SK-N-SH (cell line): Measurements from ENCODE around the gene WASHC3. TPM values are rescaled to one million over a fixed set of nuclear protein-coding genes. Genes with fewer than 3 reads are reported as not detected.

Experiments
- CTCF ChIA-PET: fragments of 300-600, 350-600 bp; formaldehyde crosslinking; extraction: SDS; loops from one replicate; lab custom pipeline; 2021; lab: Yijun Ruan, JAX
- POLR2A ChIA-PET: fragments of 350-600 bp; sonication (Branson Sonifier 250); formaldehyde crosslinking; extraction: SDS; loops from one replicate; lab custom pipeline; 2020; ENCODE audit warnings: antibody characterized with exemption, inconsistent platforms; lab: Yijun Ruan, JAX
- DNase-seq: peaks from one replicate; pipeline ENCODE4 v3.0.0; 2012
- H2AFZ ChIP-seq: fragments of 200-600 bp; sonication (generic); 2 replicates; pipeline ENCODE4 v1.8.1; 2016; ENCODE audit warnings: antibody characterized with exemption, mild to moderate bottlenecking, low read depth
- H3F3A ChIP-seq: fragments of 200-600 bp; sonication (generic); replicated peaks from 2 replicates; pipeline ENCODE3; 2016; ENCODE audit warnings: antibody characterized with exemption, mild to moderate bottlenecking; ENCODE audit not compliant: insufficient read depth
- H3K27ac ChIP-seq, 2 experiments: fragments of 200-500 bp in 1 of 2; fragments of 200-600 bp in 1 of 2; sonication (Bioruptor generic) in 1 of 2; sonication (generic), shearing (Covaris generic) in 1 of 2; 2 replicates each; pipeline versions ENCODE4 v1.5.1 to v1.6.1; 2014 to 2016; ENCODE audit warnings: low read depth in 2 of 2, inconsistent platforms in 1 of 2, low read length in 1 of 2, mild to moderate bottlenecking in 1 of 2, mixed read lengths in 1 of 2
- H3K27me3 ChIP-seq: fragments of 200-600 bp; sonication (generic), shearing (Covaris generic); 2 replicates; pipeline ENCODE4 v1.6.1; 2016; ENCODE audit warnings: mixed run types; ENCODE audit not compliant: insufficient read depth
- H3K36me3 ChIP-seq, 2 experiments: fragments of 200-500 bp in 1 of 2; fragments of 200-600 bp in 1 of 2; sonication (Bioruptor generic) in 1 of 2; sonication (generic) in 1 of 2; replicated peaks in 1 of 2; 2 replicates each; pipeline versions ENCODE3 to v1.5.1; 2014 to 2016; ENCODE audit warnings: low read length in 1 of 2, mild to moderate bottlenecking in 1 of 2; ENCODE audit not compliant: insufficient read depth in 2 of 2, control insufficient read depth in 1 of 2
- H3K4me1 ChIP-seq, 2 experiments: fragments of 200-500 bp in 1 of 2; fragments of 200-600 bp in 1 of 2; sonication (Bioruptor generic) in 1 of 2; sonication (generic), shearing (Covaris generic) in 1 of 2; 2 replicates each; pipeline versions ENCODE4 v1.5.1 to v1.6.1; 2014 to 2016; ENCODE audit warnings: low read depth in 1 of 2, low read length in 1 of 2, mixed run types in 1 of 2; ENCODE audit not compliant: insufficient read depth in 2 of 2, control insufficient read depth in 1 of 2
- H3K4me2 ChIP-seq: fragments of 200-600 bp; sonication (generic), shearing (Covaris generic); 2 replicates; pipeline ENCODE4 v1.6.1; 2017; ENCODE audit warnings: mixed run types
- H3K4me3 ChIP-seq, 2 experiments: fragments of 200-500 bp in 1 of 2; fragments of 200-600 bp in 1 of 2; sonication (Bioruptor generic) in 1 of 2; sonication (generic), shearing (Covaris generic) in 1 of 2; 2 replicates each; pipeline versions ENCODE4 v1.5.1 to v1.8.1; 2014 to 2016; ENCODE audit warnings: low read depth in 2 of 2, inconsistent platforms in 1 of 2, low read length in 1 of 2, mild to moderate bottlenecking in 1 of 2, mixed read lengths in 1 of 2, moderate library complexity in 1 of 2
- H3K79me2 ChIP-seq: fragments of 200-600 bp; sonication (generic); 2 replicates; pipeline ENCODE4 v1.8.1; 2017; ENCODE audit warnings: mild to moderate bottlenecking; ENCODE audit not compliant: insufficient read depth
- H3K9ac ChIP-seq: fragments of 200-600 bp; sonication (generic); 2 replicates; pipeline ENCODE4 v1.6.1; 2017; ENCODE audit warnings: mixed run types
- H3K9me2 ChIP-seq: fragments of 200-600 bp; sonication (generic); 2 replicates; pipeline ENCODE4 v1.6.1; 2017; ENCODE audit warnings: mixed run types
- H3K9me3 ChIP-seq: fragments of 200-600 bp; sonication (generic); 2 replicates; pipeline ENCODE4 v1.6.1; 2017; ENCODE audit warnings: mixed run types, mild to moderate bottlenecking, moderate library complexity
- H4K20me1 ChIP-seq: fragments of 200-600 bp; sonication (generic); 2 replicates; pipeline ENCODE4 v1.6.1; 2017; ENCODE audit warnings: mild to moderate bottlenecking, mixed run types; ENCODE audit not compliant: insufficient read depth
- CHD2 ChIP-seq: fragments of 150-350 bp; IDR thresholded peaks from 2 replicates; pipeline ENCODE4 v1.6.1; 2018; ENCODE audit warnings: low read length; ENCODE audit not compliant: partially characterized antibody
- EZH2phosphoT487 ChIP-seq: fragments of 200-600 bp; sonication (generic); IDR thresholded peaks from 2 replicates; pipeline ENCODE4 v1.6.1; 2017; ENCODE audit warnings: low read depth, mixed run types, mild to moderate bottlenecking, antibody characterized with exemption, moderate library complexity, borderline replicate concordance
- FOSL2 ChIP-seq: IDR thresholded peaks from 2 replicates; pipeline ENCODE4 v1.4.0; 2012; ENCODE audit warnings: low read depth, mild to moderate bottlenecking, moderate library complexity, borderline replicate concordance
- FOXM1 ChIP-seq: IDR thresholded peaks from 2 replicates; pipeline ENCODE4 v1.4.0; 2012; ENCODE audit warnings: low read depth, mild to moderate bottlenecking
- MAX ChIP-seq: IDR thresholded peaks from 2 replicates; pipeline ENCODE4 v1.4.0; 2012; ENCODE audit warnings: low read depth
- MEF2A ChIP-seq: IDR thresholded peaks from 2 replicates; pipeline ENCODE4 v1.4.0; 2012; ENCODE audit warnings: low read depth, borderline replicate concordance
- MXI1 ChIP-seq: IDR thresholded peaks from 2 replicates; pipeline ENCODE4 v1.6.1; 2012; ENCODE audit warnings: mild to moderate bottlenecking, low read depth, low read length, improper control_type of control experiment
- RCOR1 ChIP-seq: fragments of 150-350 bp; IDR thresholded peaks from 2 replicates; pipeline ENCODE4 v1.6.1; 2017; ENCODE audit warnings: antibody characterized with exemption, low read length
- REST ChIP-seq: IDR thresholded peaks from 2 replicates; pipeline ENCODE4 v1.6.1; 2012; ENCODE audit warnings: mild to moderate bottlenecking, low read depth, low read length, moderate library complexity
- RFX5 ChIP-seq: IDR thresholded peaks from 2 replicates; pipeline ENCODE4 v1.6.1; 2012; ENCODE audit warnings: mild to moderate bottlenecking, improper control_type of control experiment, low read length
- RXRA ChIP-seq: IDR thresholded peaks from 2 replicates; pipeline ENCODE4 v1.4.0; 2012; ENCODE audit warnings: low read depth, mild to moderate bottlenecking, borderline replicate concordance
- TAF1 ChIP-seq: IDR thresholded peaks from 2 replicates; pipeline ENCODE4 v1.6.1; 2012; ENCODE audit warnings: low read depth, mild to moderate bottlenecking, low read length, moderate library complexity, borderline replicate concordance
- USF1 ChIP-seq: IDR thresholded peaks from 2 replicates; pipeline ENCODE4 v1.4.0; 2012; ENCODE audit warnings: low read depth, borderline replicate concordance
- ZBTB33 ChIP-seq: IDR thresholded peaks from 2 replicates; pipeline ENCODE4 v1.4.0; 2012; ENCODE audit warnings: low read depth, borderline replicate concordance
- WGBS: methylation state at CpG from one replicate; pipeline ENCODE4 v1.1.6; 2017; ENCODE audit warnings: low lambda C conversion rate; 5-methylcytosine and 5-hydroxymethylcytosine counted together
- polyA plus RNA-seq, 3 experiments: library from polyadenylated mRNA; depleted of rRNA; stranded (reverse); fragments of >200 nt; gene quantifications; 2 replicates each; pipeline ENCODE4 v1.2.3, GENCODE V29; 2012

The WASHC3 gene
- polyA plus RNA-seq, 1 of the 3 experiments (the other 2 are of a cell fraction), result 28.5 TPM

- H3K9ac ChIP-seq, result no peak overlapping the region
- no peak for DNase-seq
- no peaks in the 10 kb centered on the region for H3K9me3 ChIP-seq
- H3K27me3 ChIP-seq, result no peaks in the 10 kb centered on the region
- H3K4me2 ChIP-seq, result no peak overlapping the region
- CTCF ChIA-PET, result no interaction called here
- H3F3A ChIP-seq, result no peaks in the 10 kb centered on the region
- no peaks in the 10 kb centered on the region for H3K9me2 ChIP-seq
- H4K20me1 ChIP-seq, result no peaks in the 10 kb centered on the region
- POLR2A ChIA-PET, result no interaction called here
- TF ChIP-seq CHD2 (no peak), MAX (no peak), MEF2A (no peak), USF1 (no peak), RCOR1 (no peak), EZH2phosphoT487 (no peak), ZBTB33 (no peak), TAF1 (no peak), FOSL2 (no peak), MXI1 (no peak), RXRA (no peak), REST (no peak), RFX5 (no peak), FOXM1 (no peak)
- 95% methylated on average over 3 of the region's 3 CpGs for WGBS
- H3K4me1 ChIP-seq, result peaks cover 3% of the 10 kb centered on the region in 2 experiments; a peak in 3 of 4 replicates
- no peak overlapping the region for H3K27ac ChIP-seq
- no peak overlapping the region for H3K4me3 ChIP-seq
- H3K79me2 ChIP-seq, result no peaks in the 10 kb centered on the region
- peaks cover 0 to 6% of the 10 kb centered on the region in 2 experiments for H3K36me3 ChIP-seq
- H2AFZ ChIP-seq, result peak overlapping the region; percentile 48; the same call in 1 of the 2 replicates
These were observed 1.3 kb upstream of the WASHC3 start for GRCh38 chr12:102063069-102063468.
